OCI-LY3 (cell line): ENCODE measurements around the gene CUBN.

ENCODE experiments used
- H2AFZ ChIP-seq: fragments of 200-600, 300-600 bp; shearing (Covaris generic); 2 replicates; pipeline ENCODE4 v1.6.0; 2014; ENCODE audit warnings: antibody characterized with exemption, low read depth, low read length
- H3K27ac ChIP-seq: fragments of 200-600, 300-600 bp; sonication (generic); 2 replicates; pipeline ENCODE4 v1.5.1; 2014; ENCODE audit warnings: mild to moderate bottlenecking, low read length, moderate library complexity, mixed read lengths
- H3K27me3 ChIP-seq: fragments of 200-600, 300-600 bp; sonication (generic); 2 replicates; pipeline ENCODE4 v1.6.1; 2014; ENCODE audit warnings: low read depth, low read length, mixed read lengths
- H3K36me3 ChIP-seq: fragments of 200-600, 300-600 bp; sonication (generic); replicated peaks from 2 replicates; pipeline ENCODE3; 2014; ENCODE audit warnings: low read depth, low read length, mixed read lengths
- H3K4me1 ChIP-seq: fragments of 300-600, 200-600 bp; sonication (generic); 2 replicates; pipeline ENCODE4 v1.6.1; 2014; ENCODE audit warnings: low read length, mixed read lengths
- H3K4me2 ChIP-seq: fragments of 200-600, 300-600 bp; sonication (generic); 2 replicates; pipeline ENCODE4 v1.6.1; 2014; ENCODE audit warnings: low read length, mixed read lengths
- H3K4me3 ChIP-seq: fragments of 300-600, 200-600 bp; sonication (generic); 2 replicates; pipeline ENCODE4 v1.5.1; 2014; ENCODE audit warnings: antibody characterized with exemption, mild to moderate bottlenecking, low read length, moderate library complexity
- H3K79me2 ChIP-seq: fragments of 300-600, 200-600 bp; shearing (Covaris generic); 2 replicates; pipeline ENCODE4 v1.6.1; 2014; ENCODE audit warnings: mild to moderate bottlenecking, low read length, mixed read lengths
- H3K9ac ChIP-seq: fragments of 300-600, 200-600 bp; shearing (Covaris generic); 2 replicates; pipeline ENCODE4 v1.6.0; 2014; ENCODE audit warnings: mild to moderate bottlenecking, low read length, moderate library complexity
- H3K9me3 ChIP-seq: fragments of 200-600, 300-600 bp; shearing (Covaris generic); 2 replicates; pipeline ENCODE4 v1.6.1; 2014; ENCODE audit warnings: low read length, mixed read lengths; ENCODE audit not compliant: insufficient read depth
- H4K20me1 ChIP-seq: fragments of 200-600, 300-600 bp; sonication (generic); 2 replicates; pipeline ENCODE4 v1.6.1; 2016; ENCODE audit warnings: low read length, mixed read lengths; ENCODE audit not compliant: insufficient read depth
- EZH2phosphoT487 ChIP-seq: fragments of 200-600 bp; shearing (Covaris generic); IDR thresholded peaks from 2 replicates; pipeline ENCODE4 v1.6.1; 2018; ENCODE audit warnings: antibody characterized with exemption, mixed run types, low read depth
- TF ChIP-seq, protein P1 (sequence below): fragments of 200-600, 300-600 bp; sonication (generic); IDR thresholded peaks from 2 replicates; pipeline ENCODE4 v1.5.1; 2014; ENCODE audit warnings: antibody characterized with exemption, low read length, low read depth

Gene CUBN

DNA sequence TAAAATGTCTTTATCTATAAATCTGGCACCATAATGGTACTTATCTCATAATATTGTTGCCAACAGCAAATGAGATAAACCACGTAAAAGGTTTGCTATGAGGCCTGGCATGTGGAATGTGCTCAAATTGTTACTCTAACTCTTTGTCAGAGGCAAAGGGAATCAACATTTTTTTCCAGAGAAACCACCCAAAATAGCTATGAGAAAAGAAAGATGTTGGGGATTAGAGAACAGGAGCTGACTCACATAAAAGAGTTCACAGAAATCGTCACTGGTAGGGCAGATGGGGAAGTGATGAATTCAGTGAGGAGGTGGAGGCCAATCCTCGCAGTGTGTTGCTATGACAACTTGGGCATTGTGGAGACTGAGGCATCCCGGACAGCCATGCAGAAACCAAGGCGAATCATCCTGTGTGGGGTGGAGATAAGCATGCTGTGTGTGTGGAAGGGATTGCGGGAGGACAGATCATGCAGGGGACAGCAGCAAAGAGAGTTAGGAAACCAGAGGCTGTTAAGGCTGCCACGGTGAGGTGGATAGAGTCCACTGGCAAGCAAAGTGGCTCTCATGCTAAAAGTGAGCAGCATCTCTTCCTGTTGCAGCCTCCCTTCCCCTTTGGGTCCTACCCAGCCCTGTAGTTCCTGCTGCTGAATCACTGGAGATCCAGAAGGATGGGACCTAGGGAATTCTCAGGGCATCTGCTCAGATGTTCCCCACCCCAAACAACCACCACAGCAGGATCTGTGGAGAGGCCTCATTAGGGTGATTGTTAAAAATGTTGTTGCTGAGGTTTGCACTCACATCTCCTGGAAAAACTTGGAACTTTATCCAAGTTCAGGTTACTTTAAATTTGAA lies 103.9 kb downstream of the CUBN start:
- Histone ChIP-seq H3K79me2 (no peaks in the 10 kb centered on the region), H3K4me2 (no peak overlapping the region), H3K36me3 (no peaks in the 10 kb centered on the region), H3K9ac (no peak overlapping the region), H3K9me3 (no peaks in the 10 kb centered on the region), H3K27ac (no peak overlapping the region), H4K20me1 (no peaks in the 10 kb centered on the region), H3K27me3 (no peaks in the 10 kb centered on the region), H2AFZ (no peak overlapping the region), H3K4me1 (peaks cover 18% of the 10 kb centered on the region), H3K4me3 (no peak overlapping the region)
- TF ChIP-seq, protein P1, sequence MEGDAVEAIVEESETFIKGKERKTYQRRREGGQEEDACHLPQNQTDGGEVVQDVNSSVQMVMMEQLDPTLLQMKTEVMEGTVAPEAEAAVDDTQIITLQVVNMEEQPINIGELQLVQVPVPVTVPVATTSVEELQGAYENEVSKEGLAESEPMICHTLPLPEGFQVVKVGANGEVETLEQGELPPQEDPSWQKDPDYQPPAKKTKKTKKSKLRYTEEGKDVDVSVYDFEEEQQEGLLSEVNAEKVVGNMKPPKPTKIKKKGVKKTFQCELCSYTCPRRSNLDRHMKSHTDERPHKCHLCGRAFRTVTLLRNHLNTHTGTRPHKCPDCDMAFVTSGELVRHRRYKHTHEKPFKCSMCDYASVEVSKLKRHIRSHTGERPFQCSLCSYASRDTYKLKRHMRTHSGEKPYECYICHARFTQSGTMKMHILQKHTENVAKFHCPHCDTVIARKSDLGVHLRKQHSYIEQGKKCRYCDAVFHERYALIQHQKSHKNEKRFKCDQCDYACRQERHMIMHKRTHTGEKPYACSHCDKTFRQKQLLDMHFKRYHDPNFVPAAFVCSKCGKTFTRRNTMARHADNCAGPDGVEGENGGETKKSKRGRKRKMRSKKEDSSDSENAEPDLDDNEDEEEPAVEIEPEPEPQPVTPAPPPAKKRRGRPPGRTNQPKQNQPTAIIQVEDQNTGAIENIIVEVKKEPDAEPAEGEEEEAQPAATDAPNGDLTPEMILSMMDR, result no peak
- no peak for TF ChIP-seq EZH2phosphoT487

DNA sequence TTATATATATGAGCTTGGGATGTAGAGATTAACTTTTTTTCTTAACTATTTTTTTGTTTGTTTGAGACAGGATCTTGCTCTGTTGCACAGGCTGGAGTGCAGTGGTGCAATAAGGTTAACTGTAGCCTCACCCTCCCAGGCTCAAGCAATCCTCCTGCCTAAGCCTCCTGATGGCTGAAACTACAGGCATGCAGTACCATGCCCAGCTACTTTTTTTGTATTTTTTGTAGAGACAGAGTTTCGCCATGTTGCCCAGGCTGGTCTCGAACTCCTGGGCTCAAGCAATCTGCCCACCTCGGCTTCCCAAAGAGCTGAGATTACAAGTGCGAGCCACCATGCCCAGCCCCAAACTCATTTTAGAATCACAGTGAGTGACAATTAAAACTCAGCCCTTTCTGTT lies 105.2 kb downstream of the CUBN start:
- TF ChIP-seq, protein P1, result no peak
- TF ChIP-seq EZH2phosphoT487, result no peak
- H4K20me1 ChIP-seq, result no peaks in the 10 kb centered on the region
- no peak overlapping the region for H2AFZ ChIP-seq
- no peaks in the 10 kb centered on the region for H3K9me3 ChIP-seq
- no peaks in the 10 kb centered on the region for H3K27me3 ChIP-seq
- no peaks in the 10 kb centered on the region for H3K36me3 ChIP-seq
- no peaks in the 10 kb centered on the region for H3K79me2 ChIP-seq
- no peak overlapping the region for H3K4me2 ChIP-seq
- H3K27ac ChIP-seq, result no peak overlapping the region
- no peak overlapping the region for H3K9ac ChIP-seq
- peaks cover 18% of the 10 kb centered on the region for H3K4me1 ChIP-seq
- no peak overlapping the region for H3K4me3 ChIP-seq

DNA sequence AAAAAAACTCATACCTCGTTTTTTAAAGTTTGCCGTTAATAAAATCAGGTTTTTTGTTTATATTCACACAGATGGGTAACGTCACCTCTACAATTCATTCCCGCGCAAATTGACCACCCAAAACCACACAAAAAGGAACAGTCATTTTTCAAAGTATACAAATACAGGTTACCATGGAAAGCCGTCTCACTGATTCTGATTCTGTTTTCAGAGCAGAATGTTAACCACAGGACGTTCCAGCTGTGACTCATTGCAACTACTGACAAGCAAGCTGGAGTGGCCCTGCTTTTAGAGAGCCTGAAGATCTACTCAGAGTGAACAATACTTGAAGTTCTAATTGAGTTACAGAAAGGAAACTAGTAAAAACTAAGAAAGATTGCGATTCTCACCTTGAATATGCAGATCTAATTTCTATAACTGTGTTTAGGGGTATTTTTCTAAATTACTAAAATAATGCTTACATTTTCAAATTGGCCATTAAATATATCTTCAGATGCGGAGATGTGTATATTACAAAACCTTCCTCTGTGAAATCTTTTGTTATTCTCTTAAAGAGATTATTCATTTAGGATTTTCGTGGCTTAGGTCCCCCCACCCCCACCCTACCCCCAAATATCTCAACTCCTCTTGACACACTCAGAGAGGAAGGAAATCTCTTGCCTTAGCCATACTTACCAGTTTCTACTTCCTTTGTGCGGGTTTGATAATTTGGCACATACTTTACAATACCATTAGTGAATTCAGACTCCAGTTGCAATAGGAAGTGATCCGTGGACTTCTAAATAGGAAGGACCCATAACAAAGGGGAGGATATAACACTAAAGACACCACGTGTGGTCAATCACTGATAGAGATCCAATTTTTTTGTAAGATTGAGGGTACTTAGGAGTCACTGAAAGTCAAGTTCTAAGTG lies 106.0 kb downstream of the CUBN start:
- Histone ChIP-seq H3K4me1 (peaks cover 18% of the 10 kb centered on the region), H3K27me3 (no peaks in the 10 kb centered on the region), H3K4me2 (peak overlapping the region; percentile 67), H3K79me2 (no peaks in the 10 kb centered on the region), H3K9me3 (no peaks in the 10 kb centered on the region), H3K4me3 (peak overlapping the region; percentile 38), H3K9ac (no peak overlapping the region), H3K36me3 (no peaks in the 10 kb centered on the region), H2AFZ (no peak overlapping the region), H4K20me1 (no peaks in the 10 kb centered on the region), H3K27ac (no peak overlapping the region)
- TF ChIP-seq, protein P1, result no peak
- TF ChIP-seq EZH2phosphoT487, result no peak

DNA sequence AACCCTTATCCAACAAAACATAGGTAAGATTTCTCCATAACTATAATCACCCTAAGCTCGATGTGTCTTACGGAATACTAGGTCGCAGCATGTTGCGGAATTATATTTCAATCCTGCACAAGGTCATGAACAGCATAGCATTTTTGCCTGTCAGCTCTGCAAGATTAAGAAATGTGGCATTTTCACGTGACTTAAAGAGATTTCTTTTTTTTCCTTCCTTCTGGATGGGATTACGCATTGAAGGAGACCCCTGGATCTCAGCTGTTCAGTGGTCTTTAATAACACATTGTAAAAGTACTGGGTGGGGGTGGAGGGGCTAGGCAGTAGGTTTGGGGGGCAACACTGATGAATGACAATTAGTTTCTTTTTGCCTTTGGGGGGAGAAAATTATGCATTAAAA lies 106.7 kb downstream of the CUBN start:
- Histone ChIP-seq H3K79me2 (no peaks in the 10 kb centered on the region), H2AFZ (no peak overlapping the region), H4K20me1 (no peaks in the 10 kb centered on the region), H3K4me3 (peak overlapping the region; percentile 38; the same call in 1 of the 2 replicates), H3K27me3 (no peaks in the 10 kb centered on the region), H3K9ac (no peak overlapping the region), H3K36me3 (no peaks in the 10 kb centered on the region), H3K4me2 (peak overlapping the region; percentile 67), H3K4me1 (peaks cover 18% of the 10 kb centered on the region), H3K27ac (no peak overlapping the region), H3K9me3 (no peaks in the 10 kb centered on the region)
- no peak for TF ChIP-seq EZH2phosphoT487
- TF ChIP-seq, protein P1, result no peak
